PC-9 (cell line): ENCODE results near the gene BTK. TPM values are rescaled to one million over a fixed set of nuclear protein-coding genes. Genes with fewer than 3 reads are reported as not detected.
A peak's percentile ranks its signal among the peaks of the same experiment; 100 is the strongest.

Experiments used
- BruUV-seq: library from RNA; stranded (reverse); fragments of 400-500 nt; replicated peaks from 2 replicates; lab custom pipeline; 2021; lab: Mats Ljungman, UMichigan
- CTCF ChIA-PET: fragments of 300-600 bp; sonication (Branson Sonifier 250); formaldehyde crosslinking; loops from one replicate; lab custom pipeline; 2022; ENCODE audit warnings: antibody characterized with exemption; lab: Charles Lee
- POLR2A ChIA-PET: fragments of 300-600 bp; sonication (Branson Sonifier 250); formaldehyde crosslinking; loops from one replicate; lab custom pipeline; 2022; ENCODE audit warnings: antibody characterized with exemption; ENCODE audit not compliant: unreplicated experiment; lab: Charles Lee
- DNase-seq, 2 experiments: peaks; one replicate each; pipeline versions ENCODE4 v3.0.0 to v3.0.0-alpha.2; 2015 to 2022; ENCODE audit warnings: mixed read lengths in 1 of 2
- H2AFZ ChIP-seq: fragments of 200-600 bp; sonication (generic); 2 replicates; pipeline ENCODE4 v1.8.1; 2017; ENCODE audit warnings: antibody characterized with exemption
- H3F3A ChIP-seq: fragments of 200-600 bp; sonication (generic); 2 replicates; pipeline ENCODE4 v1.8.1; 2017; ENCODE audit warnings: antibody characterized with exemption, mild to moderate bottlenecking, low read depth; ENCODE audit not compliant: insufficient read depth
- H3K27ac ChIP-seq: fragments of 200-600 bp; sonication (generic); 2 replicates; pipeline ENCODE4 v1.6.1; 2016; ENCODE audit warnings: mixed run types
- H3K27me3 ChIP-seq: fragments of 200-600 bp; sonication (generic); 2 replicates; pipeline ENCODE4 v1.6.1; 2016; ENCODE audit warnings: low read depth, mixed run types; ENCODE audit not compliant: insufficient read depth
- H3K36me3 ChIP-seq: fragments of 200-600 bp; sonication (generic); 2 replicates; pipeline ENCODE4 v1.6.1; 2016; ENCODE audit warnings: low read depth, mixed run types
- H3K4me1 ChIP-seq: fragments of 200-600 bp; sonication (generic); replicated peaks from 2 replicates; pipeline ENCODE4 v1.6.1; 2016; ENCODE audit warnings: mixed run types; ENCODE audit not compliant: insufficient read depth
- H3K4me2 ChIP-seq: fragments of 200-600 bp; sonication (generic); 2 replicates; pipeline ENCODE4 v1.6.1; 2017; ENCODE audit warnings: mixed run types
- H3K4me3 ChIP-seq: fragments of 200-600 bp; sonication (generic); 2 replicates; pipeline ENCODE4 v1.6.1; 2016; ENCODE audit warnings: mixed run types
- H3K79me2 ChIP-seq: fragments of 200-600 bp; sonication (generic); 2 replicates; pipeline ENCODE4 v1.6.1; 2017; ENCODE audit warnings: low read depth, mixed run types
- H3K9me2 ChIP-seq: fragments of 200-600 bp; sonication (generic); 2 replicates; pipeline ENCODE4 v1.8.1; 2017; ENCODE audit warnings: mild to moderate bottlenecking; ENCODE audit not compliant: insufficient read depth
- H3K9me3 ChIP-seq: fragments of 200-600 bp; sonication (generic); 2 replicates; pipeline ENCODE4 v1.8.1; 2016; ENCODE audit warnings: low read depth; ENCODE audit not compliant: insufficient read depth
- H4K20me1 ChIP-seq: fragments of 200-600 bp; sonication (generic); 2 replicates; pipeline ENCODE4 v1.8.1; 2017; ENCODE audit not compliant: insufficient read depth
- CTCF ChIP-seq: fragments of 200-600 bp; sonication (generic); conservative IDR thresholded peaks from 2 replicates; pipeline ENCODE4 v1.6.1; 2017; ENCODE audit warnings: mixed run types, antibody characterized with exemption, mild to moderate bottlenecking, moderate library complexity
- EZH2 ChIP-seq: fragments of 200-600 bp; sonication (generic); IDR thresholded peaks from 2 replicates; pipeline ENCODE4 v1.8.0; 2017; ENCODE audit warnings: antibody characterized with exemption, low read depth
- intact Hi-C: fragments of 100-400 bp; cut with micrococcal nuclease; formaldehyde crosslinking; loops from one replicate; pipeline ENCODE4 v1.10.0; 2022; ENCODE audit not compliant: unreplicated experiment
- total RNA-seq: library from RNA; stranded (reverse); gene quantifications from 2 replicates; pipeline ENCODE4 v1.2.3, GENCODE V29; 2021

Gene BTK
- total RNA-seq, 1 experiment from 2014 or later, result not detected

- CTCF ChIA-PET, result no interaction called here
These were observed 5.8 kb upstream of the BTK start for GRCh38 chrX:101391831-101392230.

DNA sequence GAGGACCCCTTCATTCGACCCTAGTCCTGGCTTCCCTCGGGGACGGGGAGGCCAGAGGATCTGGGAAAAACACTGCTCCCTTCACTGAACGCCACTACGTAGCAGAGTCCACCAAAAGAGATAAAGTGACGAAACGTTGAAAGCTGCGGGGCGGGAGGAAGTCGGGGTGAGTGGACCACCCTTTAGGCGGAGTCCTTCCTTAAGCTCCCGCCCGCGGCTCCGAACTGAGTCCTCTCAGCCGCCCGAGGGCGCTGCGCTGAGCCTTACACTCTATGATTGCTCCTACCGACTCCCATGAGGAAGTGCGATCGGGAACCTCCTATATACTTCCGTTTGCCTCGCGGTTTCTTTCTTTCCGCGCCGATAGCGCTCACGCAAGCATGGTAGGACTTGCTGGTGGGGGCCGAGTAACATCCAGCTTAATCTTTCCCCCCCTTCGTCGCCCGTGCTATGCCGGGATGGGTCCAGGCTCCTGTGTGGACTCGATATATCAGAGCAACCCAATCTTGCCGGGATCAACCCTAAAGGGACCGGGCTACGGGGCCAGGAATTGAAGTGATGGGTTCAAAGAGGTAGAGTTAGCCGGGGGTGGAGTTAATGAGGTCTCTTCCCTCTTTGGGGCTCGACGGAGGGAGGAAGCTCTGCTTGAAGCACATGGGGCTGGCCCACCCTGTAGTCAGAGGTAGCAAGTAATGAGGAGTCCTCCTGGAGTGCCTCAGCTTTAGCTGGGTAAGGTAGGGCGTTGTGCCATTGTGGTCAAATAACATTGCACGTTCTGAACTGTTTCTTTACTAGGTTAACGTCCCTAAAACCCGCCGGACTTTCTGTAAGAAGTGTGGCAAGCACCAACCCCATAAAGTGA is 4.9 kb upstream of the BTK start, which contains the start of gene RPL36A:
Gene RPL36A (plus strand): TSS at position 348 of the 862 bp plus-strand sequence. CDS start 33 bp downstream, at position 381.
- Histone ChIP-seq H3K9me3 (no peaks in the 10 kb centered on the region), H2AFZ (peak within 1 kb of the TSS; percentile 92), H3F3A (peaks cover 44% of the 10 kb centered on the region), H3K9me2 (no peaks in the 10 kb centered on the region), H3K4me1 (peaks cover 21% of the 10 kb centered on the region), H3K27me3 (no peaks in the 10 kb centered on the region), H3K36me3 (peaks cover 25% of the 10 kb centered on the region), H3K27ac (peak within 1 kb of the TSS; percentile 84), H3K4me2 (peak within 1 kb of the TSS; percentile 98), H3K4me3 (peak within 1 kb of the TSS; percentile 91), H3K79me2 (peaks cover 30% of the 10 kb centered on the region), H4K20me1 (peaks cover 14% of the 10 kb centered on the region; the same call in 1 of the 2 replicates)
- no peak for TF ChIP-seq EZH2
- peak; percentile 64 for TF ChIP-seq CTCF
- ChIA-PET CTCF (interaction anchor here (0.5 to 0.8 kb wide), 3 partner anchors 27 to 571 kb away, joined by 3 to 4 read pairs (median 3); partner anchors contain the start of gene CSTF2), POLR2A (interaction anchor here (0.5 to 0.7 kb wide), 6 partner anchors 11 to 1330 kb away, joined by 3 to 14 read pairs (median 4); partner anchors contain the start of gene ARMCX6)
- intact Hi-C loops, result loop anchor here (2.0 to 5.0 kb wide), 2 partner anchors 44 to 570 kb away; partner anchors contain the start of genes CSTF2 and TIMM8A
- TSS peak; percentile 66 for BruUV-seq
- DNase-seq, result peak; percentile 85 to 86

More at GRCh38 chrX:101391831-101392230, 5.8 kb upstream of the BTK start:
- no peak for TF ChIP-seq CTCF
- TF ChIP-seq EZH2, result no peak
- Histone ChIP-seq H3F3A (peaks cover 53% of the 10 kb centered on the region), H2AFZ (no peak overlapping the region), H3K79me2 (peaks cover 30% of the 10 kb centered on the region), H3K27ac (peak overlapping the region; percentile 84), H3K4me3 (peak overlapping the region; percentile 91), H3K36me3 (peaks cover 25% of the 10 kb centered on the region), H3K9me2 (no peaks in the 10 kb centered on the region), H3K4me2 (peak overlapping the region; percentile 98), H3K27me3 (no peaks in the 10 kb centered on the region), H4K20me1 (peaks cover 14% of the 10 kb centered on the region; the same call in 1 of the 2 replicates), H3K4me1 (peaks cover 21% of the 10 kb centered on the region), H3K9me3 (no peaks in the 10 kb centered on the region)
- POLR2A ChIA-PET, result no interaction called here
- intact Hi-C loops, result loop anchor here (2.0 to 5.0 kb wide), 2 partner anchors 45 to 571 kb away; partner anchors contain the start of genes CSTF2 and TIMM8A
- DNase-seq, result no peak
- no TSS peak for BruUV-seq

DNA sequence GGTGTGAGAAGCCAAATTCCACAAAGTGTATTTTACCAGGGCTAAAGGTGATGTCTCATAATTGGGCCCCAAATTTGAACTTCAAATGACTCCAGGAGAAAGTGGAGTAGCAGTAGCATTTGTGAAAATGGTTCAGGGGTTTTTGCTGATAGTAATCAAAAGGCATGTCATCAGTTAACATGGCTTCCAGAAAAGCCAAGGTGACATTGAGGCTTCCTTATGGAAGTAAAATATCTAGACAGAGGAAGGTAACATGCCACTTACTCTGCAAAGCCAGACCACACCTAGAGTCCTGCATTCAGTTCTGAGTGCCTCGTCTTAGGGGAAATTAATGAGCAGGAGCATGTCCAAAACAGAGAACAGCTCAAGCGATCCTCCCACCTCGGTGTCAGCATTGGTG is 2.6 kb upstream of the BTK start:
- Histone ChIP-seq H3K9me3 (no peaks in the 10 kb centered on the region), H3K27me3 (no peaks in the 10 kb centered on the region), H3F3A (peaks cover 24% of the 10 kb centered on the region), H3K4me2 (no peak overlapping the region), H2AFZ (no peak overlapping the region), H3K27ac (no peak overlapping the region), H3K79me2 (peaks cover 28% of the 10 kb centered on the region), H3K4me3 (no peak overlapping the region), H4K20me1 (peaks cover 2% of the 10 kb centered on the region; the same call in 1 of the 2 replicates), H3K36me3 (peaks cover 21% of the 10 kb centered on the region), H3K4me1 (peaks cover 20% of the 10 kb centered on the region), H3K9me2 (no peaks in the 10 kb centered on the region)
- TF ChIP-seq CTCF (no peak), EZH2 (no peak)
- intact Hi-C loops, result no loop called here
- ChIA-PET CTCF (no interaction called here), POLR2A (no interaction called here)
- DNase-seq, result no peak
- no TSS peak for BruUV-seq
